Measurements from ENCODE around the gene RABGAP1L.
"Not testable (repeated sequence)": the region's sequence is repeated elsewhere in the genome, so short reads cannot be mapped to it uniquely, and the experiment has no call there.

DNA sequence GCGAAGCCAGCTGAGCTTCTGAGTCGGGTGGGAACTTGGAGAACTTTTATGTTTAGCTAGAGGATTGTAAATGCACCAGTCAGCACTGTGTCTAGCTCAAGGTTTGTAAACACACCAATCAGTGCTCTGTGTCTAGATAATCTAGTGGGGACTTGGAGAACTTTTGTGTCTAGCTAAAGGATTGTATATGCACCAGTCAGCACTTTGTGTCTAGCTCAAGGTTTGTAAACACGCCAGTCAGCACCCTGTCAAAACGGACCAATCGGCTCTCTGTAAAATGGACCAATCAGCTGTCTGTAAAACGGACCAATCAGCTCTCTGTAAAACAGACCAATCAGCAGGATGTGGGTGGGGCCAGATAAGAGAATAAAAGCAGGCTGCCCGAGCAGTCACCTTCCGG, 552.5 kb downstream of the RABGAP1L start:
- TF ChIP-seq, protein P1, sequence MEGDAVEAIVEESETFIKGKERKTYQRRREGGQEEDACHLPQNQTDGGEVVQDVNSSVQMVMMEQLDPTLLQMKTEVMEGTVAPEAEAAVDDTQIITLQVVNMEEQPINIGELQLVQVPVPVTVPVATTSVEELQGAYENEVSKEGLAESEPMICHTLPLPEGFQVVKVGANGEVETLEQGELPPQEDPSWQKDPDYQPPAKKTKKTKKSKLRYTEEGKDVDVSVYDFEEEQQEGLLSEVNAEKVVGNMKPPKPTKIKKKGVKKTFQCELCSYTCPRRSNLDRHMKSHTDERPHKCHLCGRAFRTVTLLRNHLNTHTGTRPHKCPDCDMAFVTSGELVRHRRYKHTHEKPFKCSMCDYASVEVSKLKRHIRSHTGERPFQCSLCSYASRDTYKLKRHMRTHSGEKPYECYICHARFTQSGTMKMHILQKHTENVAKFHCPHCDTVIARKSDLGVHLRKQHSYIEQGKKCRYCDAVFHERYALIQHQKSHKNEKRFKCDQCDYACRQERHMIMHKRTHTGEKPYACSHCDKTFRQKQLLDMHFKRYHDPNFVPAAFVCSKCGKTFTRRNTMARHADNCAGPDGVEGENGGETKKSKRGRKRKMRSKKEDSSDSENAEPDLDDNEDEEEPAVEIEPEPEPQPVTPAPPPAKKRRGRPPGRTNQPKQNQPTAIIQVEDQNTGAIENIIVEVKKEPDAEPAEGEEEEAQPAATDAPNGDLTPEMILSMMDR (IDR thresholded peaks at IDR 0.05) = not testable (repeated sequence)
- TF ChIP-seq POLR2A (IDR thresholded peaks at IDR 0.05) = not testable (repeated sequence)

Measured in body of pancreas (tissue), 4 donors.